ENCODE data around the gene DIP2C.
"Not testable (repeated sequence)": the region's sequence is repeated elsewhere in the genome, so short reads cannot be mapped to it uniquely, and the experiment has no call there.

DIP2C gene

DNA sequence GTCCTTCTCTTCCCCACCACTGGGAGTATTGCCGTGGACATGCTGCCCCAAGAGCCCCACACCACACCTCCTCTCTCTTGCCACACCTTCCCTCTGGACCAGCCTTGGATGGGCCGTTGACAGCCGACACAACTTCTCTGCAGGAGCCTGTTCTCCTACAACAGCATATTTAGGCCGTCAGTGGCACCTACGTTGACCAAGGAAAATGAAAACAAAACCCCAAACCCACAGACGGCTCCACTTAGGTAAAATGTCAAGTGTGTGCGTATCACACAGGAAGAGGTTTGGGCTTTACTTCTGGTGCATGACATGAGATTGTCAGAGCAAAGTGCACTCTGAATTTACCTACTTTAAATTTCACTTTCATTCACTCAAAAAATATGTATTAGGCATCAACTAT is 307.7 kb downstream of the DIP2C start:
- no peak for DNase-seq

- no peak for DNase-seq
These were observed 308.1 kb downstream of the DIP2C start for GRCh38 chr10:381346-381745.

DNA sequence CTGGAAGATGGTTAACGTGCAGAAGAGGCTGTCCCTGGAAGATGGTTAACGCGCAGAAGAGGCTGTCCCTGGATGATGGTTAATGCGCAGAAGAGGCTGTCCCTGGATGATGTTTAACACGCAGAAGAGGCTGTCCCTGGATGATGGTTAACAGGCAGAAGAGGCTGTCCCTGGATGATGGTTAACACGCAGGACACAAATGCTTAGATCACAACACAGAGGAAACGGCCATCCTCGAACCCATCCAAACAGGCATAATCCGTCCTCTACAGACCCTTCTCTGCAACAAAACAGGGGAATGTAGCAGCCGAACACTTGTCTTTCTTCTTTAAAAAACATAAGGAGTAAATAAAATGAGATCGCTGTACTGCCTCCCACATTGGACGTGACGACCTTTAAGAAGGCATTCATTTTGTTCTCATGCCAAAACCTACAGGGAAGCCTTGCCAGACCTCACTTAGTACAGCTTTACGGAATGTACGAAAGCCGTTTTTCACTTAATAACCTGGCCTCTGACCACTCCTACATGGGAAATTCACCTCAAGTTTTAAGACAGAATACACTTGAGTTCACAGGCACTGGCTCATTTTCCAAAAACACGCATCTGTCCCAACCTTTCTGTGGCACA is 309.0 kb downstream of the DIP2C start:
- DNase-seq, result no peak

GRCh38 chr10:378930-379704 is 310.4 kb downstream of the DIP2C start:
- DNase-seq, result no peak

DNA sequence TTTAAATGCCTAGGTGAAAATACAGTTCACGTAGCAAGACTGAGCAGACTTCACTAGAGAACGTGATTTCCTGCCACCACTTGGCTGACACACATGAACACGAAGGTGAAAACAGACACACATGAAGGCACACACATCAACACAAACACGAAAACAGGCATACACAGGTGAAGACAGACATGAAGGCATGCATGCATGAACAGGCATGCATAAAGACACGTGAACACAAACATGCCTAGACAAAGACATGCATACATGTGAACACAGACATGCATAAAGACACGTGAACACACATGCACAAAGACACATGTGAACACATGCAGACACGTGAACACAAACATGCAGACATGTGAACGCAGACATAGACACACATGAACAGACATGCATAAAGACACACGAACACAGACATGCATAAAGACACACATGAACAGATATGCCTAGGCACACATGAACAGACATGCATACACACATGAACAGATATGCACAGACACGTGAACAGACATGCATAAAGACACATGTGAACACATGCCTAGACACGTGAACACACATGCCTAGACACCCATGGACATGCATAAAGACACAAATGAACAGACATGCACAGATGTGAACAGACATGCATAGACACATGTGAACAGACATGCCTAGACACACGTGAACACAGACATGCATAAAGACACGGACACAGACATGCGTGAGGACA is 311.1 kb downstream of the DIP2C start:
- DNase-seq, result no peak

DNA sequence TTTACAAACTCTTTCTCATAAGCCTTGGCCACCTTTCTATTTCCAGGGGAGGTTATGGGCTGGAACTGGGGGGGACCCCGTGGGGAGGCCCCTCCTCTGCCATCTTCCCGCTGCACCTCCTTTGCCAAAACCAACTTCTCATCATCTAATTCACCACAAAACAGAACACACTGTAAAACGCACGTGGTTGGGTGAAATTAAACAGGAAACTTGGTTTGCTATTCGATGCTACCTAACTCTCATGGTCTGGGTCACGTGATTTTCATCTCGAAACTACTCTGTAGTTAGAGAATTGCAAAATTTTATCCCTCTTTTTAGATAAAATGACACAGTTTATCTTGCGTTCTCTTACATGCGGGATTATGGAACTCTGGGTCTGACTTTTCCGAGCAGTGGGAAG is 312.2 kb downstream of the DIP2C start:
- DNase-seq, result no peak

- no peak for DNase-seq
These were observed 313.5 kb downstream of the DIP2C start for GRCh38 chr10:375815-376505.

GRCh38 chr10:374354-374753 is 315.1 kb downstream of the DIP2C start:
- no peak for DNase-seq

DNA sequence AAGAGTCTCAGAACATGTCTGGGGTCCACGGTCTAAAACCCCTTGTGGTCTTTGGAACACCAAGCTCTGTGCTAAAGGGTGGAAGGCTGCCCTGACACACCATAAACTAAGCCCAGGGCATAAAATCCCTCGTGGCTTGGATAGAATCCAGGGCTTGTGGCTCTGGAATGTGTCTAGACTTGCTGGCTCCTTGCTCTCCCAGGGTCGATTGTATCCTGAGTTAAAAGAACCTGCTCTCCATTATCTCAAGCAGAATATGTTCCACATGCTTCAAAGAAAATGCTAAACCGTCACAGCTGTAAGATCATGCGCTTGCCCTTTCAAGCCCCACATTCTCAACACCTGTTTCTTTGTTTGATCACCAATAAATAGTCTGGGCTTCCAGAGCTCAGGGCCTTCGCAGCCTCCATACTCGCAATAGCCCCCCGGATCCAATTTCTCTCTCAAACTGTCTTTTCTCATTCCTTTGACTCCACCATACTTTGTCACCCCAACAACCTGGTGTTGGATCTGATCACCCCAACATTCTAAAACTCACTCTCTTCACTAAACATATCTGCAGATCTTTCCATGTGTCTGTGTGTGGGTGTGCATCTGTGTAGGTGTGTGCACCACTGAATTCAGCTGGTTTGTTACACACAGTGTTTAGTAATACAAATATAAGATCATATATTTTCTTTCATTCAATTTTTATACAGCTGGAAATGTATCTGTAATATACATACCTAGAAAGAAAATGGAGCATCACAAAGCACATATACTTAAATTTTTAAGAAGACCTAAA is 315.8 kb downstream of the DIP2C start:
- DNase-seq, result no peak

DNA sequence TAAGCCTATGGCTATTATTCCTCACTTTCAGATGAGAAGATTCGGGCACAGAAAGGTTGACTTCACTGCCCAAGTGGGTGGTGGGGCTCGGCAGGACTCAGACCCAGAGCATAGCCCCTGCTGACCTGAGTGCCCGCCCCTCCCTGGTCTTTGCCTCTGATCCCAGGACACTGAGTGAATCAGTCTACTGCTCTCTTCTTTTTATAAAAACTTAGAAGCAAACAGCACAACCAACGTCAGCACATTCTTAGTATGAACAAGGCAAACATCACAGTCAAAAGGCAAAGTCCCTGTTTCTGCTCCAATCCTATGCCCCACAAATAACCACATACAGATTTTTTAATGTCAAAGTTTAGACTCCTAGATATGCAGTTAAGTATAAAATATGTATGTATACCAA is 316.5 kb downstream of the DIP2C start:
- no peak for DNase-seq

- no peak for DNase-seq
These were observed 316.9 kb downstream of the DIP2C start for GRCh38 chr10:372566-372965.

- DNase-seq, result no peak
These were observed 318.0 kb downstream of the DIP2C start for GRCh38 chr10:371515-371914.

DNA sequence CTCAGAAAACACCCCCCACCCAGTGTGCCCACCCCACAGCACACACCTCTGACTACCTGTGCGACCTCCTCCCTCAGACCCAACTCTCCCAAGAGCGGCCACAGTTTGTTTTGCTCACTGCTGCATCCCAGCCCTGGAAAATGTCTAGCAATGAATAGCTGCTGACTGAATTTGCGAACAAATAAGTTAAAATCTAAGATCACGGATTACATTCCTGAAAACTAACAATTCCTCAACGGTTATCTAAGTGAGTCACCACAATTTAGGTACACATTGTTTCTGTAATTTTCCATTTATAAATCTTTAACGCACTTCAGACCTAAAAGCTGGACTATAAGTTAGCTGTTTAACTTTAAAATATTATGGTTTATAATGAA is 319.0 kb downstream of the DIP2C start:
- no peak for DNase-seq

GRCh38 chr10:369684-370448 is 319.6 kb downstream of the DIP2C start:
- no peak for DNase-seq

DNA sequence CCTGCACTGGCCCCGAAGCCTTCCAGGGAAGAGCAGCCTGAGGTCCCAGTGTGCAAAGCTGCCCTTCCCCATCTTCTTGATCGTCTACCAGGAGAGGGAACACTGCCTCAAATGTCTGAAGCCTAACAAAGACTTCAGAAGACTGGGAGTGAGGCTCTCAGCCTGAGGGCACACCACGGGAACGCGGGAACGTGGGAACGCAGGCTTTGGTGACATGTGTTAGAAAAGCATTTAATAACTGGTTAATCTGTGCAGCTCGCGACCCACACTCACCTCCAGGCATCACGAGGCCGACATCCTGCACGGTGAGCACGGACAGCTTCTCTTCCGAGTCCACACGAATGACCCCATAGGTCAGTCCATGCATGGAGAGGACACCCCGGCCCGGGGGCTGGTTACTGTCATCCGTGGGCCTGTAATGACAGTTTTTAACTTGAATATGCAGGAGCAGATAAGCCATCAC is 320.2 kb downstream of the DIP2C start:
- DNase-seq, result no peak

DNA sequence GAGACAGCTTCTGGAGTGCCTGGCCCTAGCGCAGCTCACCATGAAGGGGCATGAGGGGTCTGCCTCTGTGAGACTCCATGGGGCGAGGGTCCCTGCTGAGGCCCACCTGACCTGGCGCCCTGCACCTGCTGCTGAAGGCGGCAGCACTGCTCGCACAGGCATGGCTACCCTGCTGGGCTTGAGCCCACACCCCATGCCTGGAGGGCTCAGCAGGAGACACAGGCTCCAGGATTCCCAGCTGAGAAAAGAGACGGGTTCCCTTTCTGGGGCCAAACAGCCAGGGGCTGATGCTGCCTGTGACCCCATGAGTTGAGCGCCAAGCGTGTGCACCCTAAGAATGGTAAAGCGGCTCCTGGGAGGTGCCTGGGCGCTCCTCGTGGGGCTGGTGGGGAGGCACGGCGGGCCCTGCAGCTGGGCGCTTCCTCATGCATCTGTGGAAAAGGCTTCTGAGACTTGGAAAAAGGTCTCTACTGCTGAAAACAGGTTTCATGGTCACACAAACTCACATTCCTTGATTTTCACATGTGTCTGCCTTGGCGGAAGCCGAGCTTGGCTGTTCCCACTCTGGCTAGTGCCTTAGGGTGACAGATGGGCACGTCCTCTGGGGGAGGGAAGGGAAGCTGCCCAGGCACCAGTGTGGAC is 320.8 kb downstream of the DIP2C start:
- DNase-seq, result no peak

DNA sequence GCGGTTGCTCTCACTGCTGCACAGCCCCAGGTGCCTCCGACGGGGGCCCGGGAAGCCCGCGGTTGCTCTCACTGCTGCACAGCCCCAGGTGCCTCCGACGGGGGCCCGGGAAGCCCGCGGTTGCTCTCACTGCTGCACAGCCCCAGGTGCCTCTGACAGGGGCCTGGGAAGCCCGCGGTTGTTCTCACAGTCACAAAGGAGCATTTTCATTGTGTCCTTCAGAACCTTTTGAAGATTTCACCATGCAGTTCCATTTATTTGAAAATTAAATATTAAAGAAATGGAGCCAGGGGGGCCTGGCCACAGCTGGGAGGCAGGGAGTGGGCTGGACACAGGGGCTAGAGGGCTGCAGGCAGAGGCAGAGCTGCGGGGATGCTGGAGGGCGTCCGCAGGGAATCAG is 321.4 kb downstream of the DIP2C start:
- DNase-seq, result not testable (repeated sequence)

GRCh38 chr10:367636-368035 is 321.8 kb downstream of the DIP2C start:
- no peak for DNase-seq

DNA sequence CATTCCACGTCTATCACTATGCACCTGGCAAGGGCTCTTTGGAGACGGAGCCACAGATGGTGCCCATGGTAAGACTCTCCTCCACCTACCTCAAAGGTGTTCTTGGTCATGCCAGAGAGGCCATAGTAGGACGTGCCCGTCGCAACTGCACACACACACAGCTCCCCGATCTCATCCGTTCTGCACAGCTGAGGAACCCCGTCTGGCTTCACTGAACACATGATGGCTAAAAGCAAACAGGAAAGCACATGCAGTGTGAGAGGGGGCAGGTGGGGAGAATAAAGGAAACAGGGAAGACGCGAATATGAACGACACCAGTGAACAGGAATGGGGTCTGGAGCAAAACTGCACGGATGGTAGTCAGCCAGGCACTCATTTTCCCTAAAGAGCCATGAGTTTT is 323.3 kb downstream of the DIP2C start:
- no peak for DNase-seq

GRCh38 chr10:364267-364775 is 325.1 kb downstream of the DIP2C start:
- DNase-seq, result no peak

- DNase-seq, result no peak
These were observed 326.3 kb downstream of the DIP2C start for GRCh38 chr10:363152-363551.

Measured in SIG-M5 (cell line).